CD4-positive, alpha-beta T cell treated with Interleukin-4 for 1 hour (primary cell): Measurements from ENCODE around the gene DUSP9.
"Not testable (repeated sequence)": the region's sequence is repeated elsewhere in the genome, so short reads cannot be mapped to it uniquely, and the experiment has no call there.

Experiments
- DNase-seq, 2 donors: peaks; one replicate each; pipeline ENCODE4 v3.0.0-alpha.2; 2020 to 2022

DUSP9 gene

GRCh38 chrX:153694256-153694655 lies 47.3 kb downstream of the DUSP9 start:
- not testable (repeated sequence) for DNase-seq

DNA sequence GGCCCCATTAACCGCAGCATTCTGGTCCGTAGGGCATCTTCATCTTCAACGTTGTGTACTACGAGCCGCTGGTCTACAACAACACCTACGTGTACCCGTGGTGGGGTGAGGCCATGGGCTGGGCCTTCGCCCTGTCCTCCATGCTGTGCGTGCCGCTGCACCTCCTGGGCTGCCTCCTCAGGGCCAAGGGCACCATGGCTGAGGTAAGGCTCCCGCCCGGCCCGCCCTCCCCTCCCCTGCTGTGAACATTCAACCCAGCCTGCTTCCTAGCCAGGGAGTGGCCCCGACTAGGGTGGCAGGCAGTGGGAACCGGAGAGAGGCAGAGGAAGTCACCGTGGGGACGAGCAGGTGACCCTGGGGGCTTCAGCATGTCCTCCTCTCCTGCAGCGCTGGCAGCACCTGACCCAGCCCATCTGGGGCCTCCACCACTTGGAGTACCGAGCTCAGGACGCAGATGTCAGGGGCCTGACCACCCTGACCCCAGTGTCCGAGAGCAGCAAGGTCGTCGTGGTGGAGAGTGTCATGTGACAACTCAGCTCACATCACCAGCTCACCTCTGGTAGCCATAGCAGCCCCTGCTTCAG lies 47.8 kb downstream of the DUSP9 start:
- no peak for DNase-seq

GRCh38 chrX:153696100-153696499 lies 49.1 kb downstream of the DUSP9 start:
- no peak for DNase-seq

GRCh38 chrX:153696538-153696937 lies 49.5 kb downstream of the DUSP9 start:
- not testable (repeated sequence) for DNase-seq

DNA sequence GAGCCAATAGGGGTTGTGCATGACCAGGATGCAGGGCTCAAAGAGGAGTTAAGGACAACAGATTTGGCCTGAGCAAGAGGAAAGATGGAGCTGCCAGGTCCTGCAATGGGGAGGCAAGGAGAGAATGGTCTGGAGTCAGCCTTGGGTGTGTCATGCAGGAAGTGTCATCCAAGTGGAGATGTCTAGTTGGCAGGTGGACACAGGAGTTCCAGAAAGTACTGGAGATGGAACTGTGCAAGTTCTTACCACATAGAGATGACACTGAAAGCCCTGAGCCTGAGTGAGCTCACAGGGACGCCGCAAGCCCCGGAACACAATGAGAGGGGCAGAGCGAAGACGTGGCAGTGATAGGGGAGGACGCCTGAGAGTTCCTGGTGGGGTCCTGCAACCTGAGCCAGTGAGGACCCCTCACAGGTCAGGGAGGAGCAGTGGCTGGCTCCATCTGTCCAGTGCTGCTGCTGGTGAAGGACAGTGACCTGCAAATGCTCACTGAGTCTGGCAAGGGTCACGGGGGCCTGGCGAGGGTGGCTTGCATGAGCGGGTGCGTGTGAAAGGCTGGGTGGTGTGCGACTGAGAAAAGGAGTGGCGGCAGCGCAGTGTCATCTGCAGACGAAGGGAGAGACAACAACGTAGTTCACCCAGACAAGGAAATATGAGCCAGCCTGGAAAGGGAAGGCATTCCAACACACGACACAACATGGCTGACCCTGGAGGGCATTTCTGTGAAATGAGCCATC lies 50.2 kb downstream of the DUSP9 start:
- not testable (repeated sequence) for DNase-seq

- DNase-seq = no peak
Observed at GRCh38 chrX:153697924-153698865, 51.2 kb downstream of the DUSP9 start.

DNA sequence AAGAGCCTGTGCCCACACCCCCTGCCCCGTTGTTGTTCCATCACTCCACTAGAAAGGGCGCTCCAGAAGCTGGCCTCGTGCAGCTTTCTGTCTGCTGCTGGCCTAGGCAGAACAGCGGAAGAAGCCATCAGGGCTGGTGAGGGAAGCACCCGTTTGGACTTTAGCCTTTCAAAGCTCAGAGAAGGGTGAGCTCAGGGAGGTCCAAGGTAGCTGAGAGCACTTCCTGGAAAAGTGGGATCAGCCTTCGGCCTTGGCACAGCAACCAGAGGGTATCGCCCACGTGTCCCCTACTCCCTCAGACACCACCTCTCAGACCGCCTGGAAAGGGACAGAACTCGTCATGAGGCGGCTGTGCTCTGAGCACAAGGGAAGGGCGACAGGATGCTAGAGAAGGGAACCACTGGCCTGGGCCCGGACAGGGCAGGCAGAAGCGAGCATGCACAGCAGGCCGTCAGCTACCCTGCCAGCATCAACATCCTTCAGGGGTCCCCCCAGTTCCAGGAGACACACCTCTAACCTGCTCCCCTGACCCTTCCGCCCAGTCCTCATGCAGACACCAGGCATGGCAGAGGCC lies 52.3 kb downstream of the DUSP9 start:
- DNase-seq = not testable (repeated sequence)

- not testable (repeated sequence) for DNase-seq
Observed at GRCh38 chrX:153699784-153700371, 52.9 kb downstream of the DUSP9 start.

DNA sequence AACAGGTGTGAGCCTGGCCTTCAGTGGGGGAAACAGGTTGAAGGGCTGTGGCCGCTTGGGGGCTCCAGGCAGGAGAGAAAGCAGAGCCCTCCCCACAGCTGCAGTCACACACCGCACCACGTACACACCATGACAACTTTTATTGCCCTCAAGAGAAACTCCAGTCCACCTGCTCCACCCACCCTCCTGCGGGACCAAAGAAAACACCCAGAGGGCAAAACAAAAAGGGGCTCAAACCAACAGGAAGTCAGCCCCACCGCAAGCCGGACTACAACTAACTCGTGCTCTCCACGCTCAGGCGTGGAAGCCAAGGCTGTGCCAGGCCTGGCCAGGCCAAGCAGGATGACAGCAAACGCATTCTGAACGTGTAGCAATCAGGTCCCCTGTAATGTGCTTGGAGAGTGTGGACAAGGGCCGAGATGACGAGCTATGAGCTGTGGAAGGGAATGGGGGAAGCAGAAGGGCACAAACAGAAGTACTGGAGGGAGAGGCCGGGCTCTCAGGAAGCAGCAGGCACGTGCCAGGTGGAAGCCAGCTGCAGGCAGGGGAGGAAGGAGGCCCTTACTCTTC lies 53.5 kb downstream of the DUSP9 start:
- no peak for DNase-seq
